DMS79 treated with DMSO at 0.1 percent for 48 hours (cell line): ENCODE results near the gene PIPOX.

Source experiments
- DNase-seq: peaks from one replicate; lab custom pipeline; 2025; lab: John Stamatoyannopoulos, UW

Gene PIPOX

DNA sequence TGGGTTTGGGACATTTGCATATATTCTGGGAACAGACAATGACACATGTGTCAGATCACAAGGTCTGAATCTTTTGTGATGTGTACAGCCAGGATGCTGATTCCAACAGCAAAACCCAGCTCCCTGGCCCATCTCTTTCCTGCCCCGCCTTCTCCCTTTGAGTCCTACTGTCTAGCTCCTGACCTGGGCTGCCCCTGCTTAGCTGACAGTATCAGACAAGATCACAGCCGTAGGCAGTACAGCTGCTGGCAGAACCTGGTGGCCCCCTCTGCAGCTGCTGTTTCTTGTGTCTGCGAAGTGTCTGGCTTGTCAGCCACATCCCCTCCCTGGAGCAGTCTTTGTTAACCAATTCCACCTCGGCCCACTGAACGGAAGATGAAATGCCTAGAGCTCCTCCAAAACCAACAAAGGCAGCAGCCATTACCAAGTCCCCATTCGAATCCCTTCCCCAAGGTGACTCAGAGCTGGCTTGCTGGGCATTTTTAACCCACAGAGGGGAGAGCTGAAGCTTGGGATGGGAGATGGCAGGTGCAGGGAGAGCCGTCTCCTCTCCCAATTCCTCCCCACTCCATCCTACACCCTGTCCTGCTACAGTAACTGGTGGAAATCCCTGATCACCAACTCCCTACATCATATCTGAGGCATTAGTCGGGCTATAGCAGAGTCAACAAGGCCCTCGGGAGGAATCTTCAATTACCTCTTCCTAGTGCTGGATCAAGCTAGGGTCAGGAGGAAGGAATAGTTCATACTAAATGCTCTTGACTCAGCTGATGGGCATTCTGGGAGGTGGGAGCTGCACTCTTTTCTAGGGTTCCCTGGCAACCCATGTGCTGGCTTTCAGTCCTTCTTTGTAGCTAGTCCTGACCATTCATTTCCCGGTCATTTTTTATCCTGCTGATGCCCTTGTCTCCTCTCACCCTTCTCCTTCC is 5.8 kb downstream of the PIPOX start:
- no peak for DNase-seq

DNA sequence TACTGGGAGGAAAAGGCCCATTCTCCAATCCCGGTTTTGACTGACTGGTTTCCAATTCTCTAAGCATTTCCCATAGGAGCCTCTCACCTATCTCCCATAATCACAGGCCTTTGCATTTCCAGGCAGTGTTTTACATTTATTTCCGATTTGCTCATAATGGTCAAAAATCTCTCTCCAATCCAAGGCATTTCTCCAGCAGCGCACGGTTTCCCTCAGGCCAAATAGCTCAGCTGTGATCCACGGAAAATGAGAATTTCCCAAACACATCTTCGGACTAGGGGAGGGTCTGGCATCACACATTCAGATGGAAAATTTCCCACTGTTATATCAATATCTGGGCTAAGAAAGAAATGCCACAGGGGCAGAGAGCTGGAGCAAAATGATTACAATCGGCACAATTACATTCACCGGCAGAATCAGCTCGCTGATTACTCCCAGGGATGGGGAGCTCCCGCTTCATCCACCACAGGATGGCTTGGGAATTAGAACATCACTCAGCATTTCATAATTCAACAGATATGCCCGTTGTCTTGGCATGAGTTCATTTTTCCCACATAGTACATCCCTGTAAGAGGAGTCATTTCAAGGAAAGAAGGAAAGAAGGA is 6.7 kb downstream of the PIPOX start:
- no peak for DNase-seq

DNA sequence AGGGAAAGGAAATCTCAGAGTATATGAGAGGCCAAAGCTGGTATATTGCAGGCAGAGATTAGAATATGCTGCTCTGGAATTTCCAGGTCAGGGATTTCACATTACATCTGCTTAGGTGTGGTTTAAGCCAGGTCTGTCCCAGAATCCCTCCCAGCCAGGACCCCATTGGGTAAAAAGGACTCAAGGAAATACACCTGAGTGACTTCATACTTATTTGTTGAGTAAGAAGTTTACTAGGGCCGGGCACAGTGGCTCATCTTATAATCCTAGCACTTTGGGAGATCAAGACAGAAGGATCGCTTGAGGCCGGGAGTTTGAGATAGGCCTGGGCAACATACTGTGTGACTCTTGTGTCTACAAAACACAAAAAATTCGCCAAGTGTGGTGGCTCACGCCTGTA is 7.2 kb downstream of the PIPOX start:
- no peak for DNase-seq

GRCh38 chr17:29051194-29051593 is 8.3 kb downstream of the PIPOX start:
- DNase-seq = no peak

DNA sequence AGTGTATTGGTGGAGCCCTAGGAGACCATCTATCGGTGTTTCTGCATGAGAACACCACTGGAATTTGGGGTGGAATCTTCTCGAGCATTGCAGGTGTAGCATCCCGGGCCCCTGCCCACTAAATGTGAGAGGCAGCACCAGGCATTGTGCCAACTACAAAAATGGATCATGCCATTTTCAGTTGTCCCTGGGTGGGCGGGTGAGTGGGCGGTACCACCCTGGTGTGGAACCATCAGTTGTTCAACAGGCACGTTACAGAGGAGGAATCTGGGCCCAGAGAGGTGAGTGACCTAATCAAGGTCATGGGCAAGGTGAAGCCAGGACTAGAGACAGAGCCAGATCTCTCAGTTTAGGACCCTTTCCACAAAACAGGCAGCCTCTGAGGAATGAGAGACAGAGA is 8.8 kb downstream of the PIPOX start:
- no peak for DNase-seq

DNA sequence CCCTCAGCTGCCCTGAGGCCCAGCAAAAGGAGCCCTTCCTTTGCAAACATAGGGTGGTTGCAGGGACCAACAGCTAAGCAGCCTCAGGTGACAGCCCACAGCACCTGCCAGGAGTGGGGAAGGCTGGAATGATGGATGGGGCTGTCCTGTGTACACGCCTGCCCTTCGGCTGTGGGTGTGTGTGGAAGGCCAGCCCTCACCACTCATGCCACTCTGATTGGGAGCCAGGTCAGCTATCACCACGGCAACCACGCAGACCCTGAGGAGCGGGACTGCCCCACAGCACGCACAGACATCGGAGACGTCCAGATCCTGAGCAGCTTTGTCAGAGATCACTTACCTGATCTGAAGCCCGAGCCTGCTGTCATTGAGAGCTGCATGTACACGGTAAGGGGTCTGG is 11.9 kb downstream of the PIPOX start:
- DNase-seq = no peak

DNA sequence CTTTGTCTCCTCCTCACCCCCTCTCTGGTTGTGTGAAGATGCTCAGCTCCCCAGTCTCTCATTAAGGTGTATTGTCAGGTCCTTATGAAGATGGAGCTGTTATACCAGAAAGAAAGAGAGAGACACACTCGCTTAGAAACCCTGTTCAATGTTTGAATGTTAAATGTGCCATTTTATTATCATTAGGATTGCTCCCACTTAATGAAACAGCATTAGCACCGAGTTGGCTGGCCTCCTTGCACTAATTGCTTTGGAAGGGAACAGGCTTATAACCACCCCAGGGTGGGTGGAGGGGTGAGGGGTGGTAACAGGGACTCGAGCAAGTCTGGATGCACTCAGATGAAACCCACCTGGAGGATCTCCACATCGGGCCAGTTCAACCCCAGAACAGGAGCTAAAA is 14.4 kb downstream of the PIPOX start:
- no peak for DNase-seq

DNA sequence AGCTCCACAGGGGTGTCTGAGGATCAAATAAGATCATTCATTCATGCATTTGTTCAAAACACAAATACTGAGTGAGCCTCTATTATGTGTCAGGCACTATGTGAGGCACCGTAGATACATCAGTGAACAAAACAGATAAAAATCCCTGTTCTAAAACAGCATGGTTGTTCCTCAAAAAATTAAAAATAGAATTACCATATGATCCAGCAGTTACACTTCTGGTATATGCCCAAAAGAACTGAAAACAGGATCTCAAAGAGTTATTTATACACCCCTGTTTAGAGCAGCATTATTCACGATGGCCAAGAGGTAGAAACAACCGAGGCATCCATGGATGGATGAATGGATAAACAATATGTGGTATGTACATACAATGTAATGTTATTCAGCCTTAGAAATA is 15.4 kb downstream of the PIPOX start:
- no peak for DNase-seq

- no peak for DNase-seq
Observed at GRCh38 chr17:29059281-29059680, 16.3 kb downstream of the PIPOX start.

- DNase-seq = no peak
Observed at GRCh38 chr17:29060475-29060874, 17.5 kb downstream of the PIPOX start.

DNA sequence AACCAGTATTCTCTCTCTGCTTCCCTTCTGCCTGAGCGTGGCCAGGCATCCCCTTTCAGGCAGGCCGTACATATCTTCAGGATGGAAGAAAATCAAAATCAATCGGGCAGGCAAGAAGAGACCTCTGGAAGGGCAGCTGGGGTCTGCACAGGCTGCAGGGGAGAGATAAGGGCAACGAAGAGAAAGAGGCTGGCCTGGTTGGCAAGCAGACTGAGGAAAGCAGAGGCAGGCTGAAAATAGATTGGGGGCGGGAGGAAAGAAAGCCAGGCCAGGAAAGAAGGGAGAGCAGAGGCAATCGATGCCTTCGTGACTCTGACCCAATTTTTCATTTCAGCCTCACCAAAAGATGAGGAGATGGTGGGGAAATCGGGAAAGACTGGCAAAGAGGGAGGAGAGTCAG is 18.1 kb downstream of the PIPOX start:
- no peak for DNase-seq

- DNase-seq = no peak
Observed at GRCh38 chr17:29062215-29062614, 19.3 kb downstream of the PIPOX start.

DNA sequence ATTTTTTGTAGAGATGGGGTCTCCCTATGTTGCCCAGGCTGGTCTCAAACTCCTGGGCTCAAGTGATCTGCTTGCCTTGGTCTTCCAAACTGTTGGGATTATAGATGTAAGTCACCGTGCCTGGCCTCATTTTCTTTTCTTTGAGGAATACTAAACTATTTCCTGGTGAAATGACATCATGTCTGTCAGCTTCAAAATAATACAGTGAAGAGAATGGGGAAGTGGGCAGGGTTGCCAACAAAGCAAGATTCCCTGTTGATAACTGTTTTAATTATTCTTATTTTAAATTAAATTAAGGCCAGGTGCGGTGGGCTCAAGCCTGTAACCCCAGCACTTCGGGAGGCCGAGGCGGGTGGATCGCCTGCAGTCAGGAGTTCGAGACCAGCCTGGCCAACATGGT is 21.1 kb downstream of the PIPOX start:
- DNase-seq = no peak

- no peak for DNase-seq
Observed at GRCh38 chr17:29066047-29066446, 23.1 kb downstream of the PIPOX start.

GRCh38 chr17:29066606-29067005 is 23.7 kb downstream of the PIPOX start:
- no peak for DNase-seq

- DNase-seq = no peak
Observed at GRCh38 chr17:29068818-29069217, 25.9 kb downstream of the PIPOX start.

DNA sequence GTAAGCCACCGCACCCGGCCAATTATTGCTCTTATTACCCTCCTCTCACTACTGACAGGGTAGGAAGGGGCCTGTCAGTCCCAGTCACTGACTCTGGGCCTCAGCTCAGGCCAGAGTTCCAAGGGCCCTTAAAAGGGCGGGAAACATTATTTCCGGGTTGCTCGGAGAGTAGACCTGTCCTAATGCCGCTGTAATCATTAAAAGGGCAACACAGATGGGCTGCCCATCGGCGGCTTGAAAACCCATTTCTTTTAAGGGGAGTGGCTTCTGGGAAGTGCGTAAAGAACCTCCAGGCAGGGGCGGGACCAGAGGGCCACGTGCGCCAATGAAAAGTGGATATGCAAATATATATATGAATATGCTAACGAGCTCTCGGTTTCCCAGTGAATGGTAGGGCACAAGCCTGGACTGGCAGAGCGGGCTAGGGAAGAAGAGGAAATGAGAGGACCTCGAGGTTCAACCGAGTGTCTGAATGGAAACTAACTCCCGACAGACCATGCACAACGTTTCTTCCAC is 26.6 kb downstream of the PIPOX start:
- no peak for DNase-seq

GRCh38 chr17:29070308-29070707 is 27.4 kb downstream of the PIPOX start:
- no peak for DNase-seq

- DNase-seq = no peak
Observed at GRCh38 chr17:29070781-29071180, 27.8 kb downstream of the PIPOX start.

GRCh38 chr17:29071303-29071702 is 28.4 kb downstream of the PIPOX start:
- no peak for DNase-seq

DNA sequence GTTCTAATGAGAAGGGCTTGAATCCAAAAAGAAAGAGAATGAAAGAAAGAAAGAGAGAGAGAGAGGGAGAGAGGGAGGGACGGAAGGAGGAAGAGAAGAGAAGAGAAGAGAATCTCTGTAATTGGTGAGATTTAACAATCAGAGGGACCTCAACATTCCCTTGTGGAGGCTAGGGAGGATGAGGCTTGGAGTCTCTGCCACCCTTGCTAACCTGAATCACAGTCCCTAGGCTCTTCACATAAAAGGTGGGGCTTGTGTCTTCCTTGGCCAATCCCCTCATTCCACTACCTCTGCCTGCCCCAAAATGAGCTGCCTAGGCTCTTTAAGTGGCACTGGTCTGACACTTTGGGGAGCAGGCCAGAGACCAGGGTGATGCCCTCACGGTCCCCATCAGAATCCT is 30.1 kb downstream of the PIPOX start:
- no peak for DNase-seq

DNA sequence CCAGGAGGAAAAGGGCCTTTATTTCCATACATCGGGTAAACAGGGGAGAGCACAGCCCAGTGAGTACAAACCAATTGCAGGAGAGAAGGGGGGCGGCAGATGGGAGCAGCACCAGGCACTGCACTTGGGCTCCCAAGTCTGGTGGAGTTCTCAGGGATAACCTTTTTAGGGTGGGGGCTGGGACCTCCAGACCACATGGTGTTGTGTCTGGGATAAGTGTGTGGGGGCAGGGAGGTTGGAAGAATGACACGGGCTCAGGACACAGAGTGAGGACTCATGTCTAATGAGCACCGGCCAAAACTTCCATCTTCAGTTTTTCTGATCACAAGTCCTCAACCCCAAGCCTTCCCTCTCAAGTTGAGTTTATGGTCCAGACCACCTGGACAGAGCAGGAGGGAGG is 30.6 kb downstream of the PIPOX start:
- no peak for DNase-seq

DNA sequence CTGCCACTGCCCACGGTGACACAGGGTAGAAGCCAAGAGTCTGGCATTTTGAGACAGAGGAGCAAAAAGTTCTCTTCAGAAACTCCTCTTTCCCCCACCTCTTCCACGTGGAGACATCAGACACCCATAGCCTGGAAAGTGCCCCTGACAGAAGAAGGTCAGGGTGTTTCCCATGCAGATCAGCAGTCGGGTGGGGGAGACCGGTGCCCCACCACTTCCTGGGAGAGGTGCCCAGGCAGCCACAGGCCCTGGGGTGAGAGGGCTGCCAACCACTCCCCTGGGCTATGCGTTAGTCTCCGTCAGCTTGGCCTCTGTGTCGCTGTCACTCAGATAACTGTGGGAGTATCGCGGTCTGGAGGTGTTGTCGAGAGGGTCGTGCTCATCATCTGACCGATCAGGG is 31.5 kb downstream of the PIPOX start:
- DNase-seq = no peak

DNA sequence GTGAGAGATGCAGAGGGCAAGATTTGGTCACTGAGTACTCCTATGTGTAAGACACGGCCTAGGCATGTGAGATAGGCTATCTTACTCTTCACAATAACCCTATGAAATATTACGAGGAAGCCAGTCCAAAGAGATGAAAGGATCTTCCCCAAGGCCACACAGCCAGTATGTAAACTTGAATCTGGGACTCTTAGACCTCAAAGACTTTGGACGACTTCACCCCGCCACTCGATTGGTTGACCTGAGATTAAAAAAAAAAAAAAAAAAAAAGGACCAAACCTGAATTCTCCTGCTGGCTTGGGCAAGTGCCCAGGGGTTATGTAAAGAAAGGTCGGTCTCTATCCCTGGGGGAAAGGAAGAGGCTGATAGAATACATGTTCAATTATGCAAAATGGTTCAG is 33.1 kb downstream of the PIPOX start:
- no peak for DNase-seq
